Astrocyte of the cerebellum (primary cell): ENCODE data around the gene TES.

ENCODE experiments used
- DNase-seq: peaks from one replicate; pipeline ENCODE4 v3.0.0-alpha.2; 2011; ENCODE audit warnings: low read depth
- H3K4me3 ChIP-seq: 2 replicates; pipeline ENCODE4 v1.5.1; 2011; ENCODE audit warnings: mild to moderate bottlenecking, low read depth, low read length, moderate library complexity
- CTCF ChIP-seq: IDR thresholded peaks from 2 replicates; pipeline ENCODE4 v1.5.1; 2012; ENCODE audit warnings: low read length, low read depth, moderate library complexity, mild to moderate bottlenecking; ENCODE audit errors: missing control alignments
- in situ Hi-C: cut with HindIII; loops from 2 replicates; pipeline ENCODE4 v1.10.0; 2017; ENCODE audit warnings: low sequenced_read_pairs

Gene TES

GRCh38 chr7:116298576-116298975 lies 88.2 kb downstream of the TES start:
- DNase-seq, result no peak
- H3K4me3 ChIP-seq, result no peak overlapping the region
- in situ Hi-C loops, result no loop called here
- TF ChIP-seq CTCF, result no peak

- no peak for DNase-seq
- in situ Hi-C loops, result no loop called here
- TF ChIP-seq CTCF, result no peak
- H3K4me3 ChIP-seq, result no peak overlapping the region
Observed at GRCh38 chr7:116305485-116306408, 95.4 kb downstream of the TES start.

GRCh38 chr7:116306409-116307048 lies 96.2 kb downstream of the TES start:
- in situ Hi-C loops, result no loop called here
- no peak for TF ChIP-seq CTCF
- no peak overlapping the region for H3K4me3 ChIP-seq

GRCh38 chr7:116307253-116307652 lies 96.9 kb downstream of the TES start:
- no peak for DNase-seq
- in situ Hi-C loops, result no loop called here
- no peak for TF ChIP-seq CTCF
- H3K4me3 ChIP-seq, result no peak overlapping the region

More at GRCh38 chr7:116306409-116307048, 96.2 kb downstream of the TES start:
- DNase-seq, result no peak
